Nephron progenitor cell (in vitro differentiated cells): ENCODE measurements around the gene NPIPA3.
"Not testable (repeated sequence)": the region's sequence is repeated elsewhere in the genome, so short reads cannot be mapped to it uniquely, and the experiment has no call there.

Experiments
- DNase-seq: peaks from one replicate; pipeline ENCODE4 v3.0.0; 2021
- H3K27ac Mint-ChIP-seq: 2 replicates; pipeline ENCODE4 v1.8.0; 2021; ENCODE audit warnings: mild to moderate bottlenecking, moderate library complexity, mixed read lengths
- H3K27me3 Mint-ChIP-seq: 2 replicates; pipeline ENCODE4 v1.8.0; 2021; ENCODE audit warnings: mild to moderate bottlenecking, low read depth, mixed read lengths; ENCODE audit not compliant: poor library complexity
- H3K36me3 Mint-ChIP-seq: 2 replicates; pipeline ENCODE4 v1.8.0; 2021; ENCODE audit warnings: low read depth, mixed read lengths
- H3K4me1 Mint-ChIP-seq: 2 replicates; pipeline ENCODE4 v1.8.0; 2021; ENCODE audit warnings: mixed read lengths
- H3K4me3 Mint-ChIP-seq: 2 replicates; pipeline ENCODE4 v1.8.0; 2021; ENCODE audit warnings: mild to moderate bottlenecking, moderate library complexity, mixed read lengths
- H3K9me3 Mint-ChIP-seq: 2 replicates; pipeline ENCODE4 v1.8.0; 2021; ENCODE audit warnings: mild to moderate bottlenecking, moderate library complexity, mixed read lengths
- CTCF ChIP-seq: fragments of 200-600 bp; sonication (generic); IDR thresholded peaks from 2 replicates; pipeline ENCODE4 v1.5.0; 2021; ENCODE audit warnings: antibody characterized with exemption

NPIPA3 gene

GRCh38 chr16:14703156-14704011, at the start of gene NPIPA3:
TSS of gene NPIPA3 (plus strand) at chr16:14703411. CDS start at chr16:14708944, 5,533 bp downstream.
- DNase-seq, H3K4me1 Mint-ChIP-seq, H3K9me3 Mint-ChIP-seq, H3K27ac Mint-ChIP-seq, H3K36me3 Mint-ChIP-seq, H3K4me3 Mint-ChIP-seq, H3K27me3 Mint-ChIP-seq: not testable (repeated sequence)

GRCh38 chr16:14658063-14658462, 45.1 kb upstream of the NPIPA3 start:
- H3K4me1 Mint-ChIP-seq = no peaks in the 10 kb centered on the region
- DNase-seq = no peak
- H3K4me3 Mint-ChIP-seq = no peak overlapping the region
- TF ChIP-seq CTCF = no peak
- peak overlapping the region; percentile 77 for H3K27ac Mint-ChIP-seq
- H3K27me3 Mint-ChIP-seq = peaks cover 2% of the 10 kb centered on the region
- H3K36me3 Mint-ChIP-seq = peaks cover 69% of the 10 kb centered on the region
- H3K9me3 Mint-ChIP-seq = no peaks in the 10 kb centered on the region

GRCh38 chr16:14667347-14668266, 35.6 kb upstream of the NPIPA3 start:
- no peak for TF ChIP-seq CTCF
- no peaks in the 10 kb centered on the region for H3K9me3 Mint-ChIP-seq
- H3K27ac Mint-ChIP-seq = peak overlapping the region; percentile 66
- peaks cover 8% of the 10 kb centered on the region for H3K4me1 Mint-ChIP-seq
- DNase-seq = no peak
- H3K36me3 Mint-ChIP-seq = peaks cover 60% of the 10 kb centered on the region
- peaks cover 3% of the 10 kb centered on the region for H3K27me3 Mint-ChIP-seq
- no peak overlapping the region for H3K4me3 Mint-ChIP-seq

- Mint-ChIP-seq H3K27me3 (peaks cover 3% of the 10 kb centered on the region), H3K9me3 (no peaks in the 10 kb centered on the region), H3K36me3 (peaks cover 54% of the 10 kb centered on the region), H3K4me1 (peaks cover 10% of the 10 kb centered on the region), H3K4me3 (no peak overlapping the region), H3K27ac (peak overlapping the region; percentile 66)
- DNase-seq = no peak
- no peak for TF ChIP-seq CTCF
These were observed 34.5 kb upstream of the NPIPA3 start for GRCh38 chr16:14668556-14669223.

GRCh38 chr16:14669776-14670175, 33.4 kb upstream of the NPIPA3 start:
- no peak for DNase-seq
- H3K27me3 Mint-ChIP-seq = peaks cover 6% of the 10 kb centered on the region
- H3K4me1 Mint-ChIP-seq = peaks cover 10% of the 10 kb centered on the region
- no peaks in the 10 kb centered on the region for H3K9me3 Mint-ChIP-seq
- no peak for TF ChIP-seq CTCF
- H3K36me3 Mint-ChIP-seq = peaks cover 43% of the 10 kb centered on the region
- no peak overlapping the region for H3K27ac Mint-ChIP-seq
- no peak overlapping the region for H3K4me3 Mint-ChIP-seq
